AG09319 (cell line): ENCODE data around the gene CD38.

Experiments
- DNase-seq: peaks from one replicate; pipeline ENCODE4 v3.0.0-alpha.2; 2010; ENCODE audit warnings: low read depth; ENCODE audit errors: extremely low read depth
- TF ChIP-seq, protein P1 (sequence below): IDR thresholded peaks from 2 replicates; pipeline ENCODE4 v1.5.1; 2011; ENCODE audit warnings: low read depth, mild to moderate bottlenecking, inconsistent platforms, low read length, moderate library complexity

Gene CD38

DNA sequence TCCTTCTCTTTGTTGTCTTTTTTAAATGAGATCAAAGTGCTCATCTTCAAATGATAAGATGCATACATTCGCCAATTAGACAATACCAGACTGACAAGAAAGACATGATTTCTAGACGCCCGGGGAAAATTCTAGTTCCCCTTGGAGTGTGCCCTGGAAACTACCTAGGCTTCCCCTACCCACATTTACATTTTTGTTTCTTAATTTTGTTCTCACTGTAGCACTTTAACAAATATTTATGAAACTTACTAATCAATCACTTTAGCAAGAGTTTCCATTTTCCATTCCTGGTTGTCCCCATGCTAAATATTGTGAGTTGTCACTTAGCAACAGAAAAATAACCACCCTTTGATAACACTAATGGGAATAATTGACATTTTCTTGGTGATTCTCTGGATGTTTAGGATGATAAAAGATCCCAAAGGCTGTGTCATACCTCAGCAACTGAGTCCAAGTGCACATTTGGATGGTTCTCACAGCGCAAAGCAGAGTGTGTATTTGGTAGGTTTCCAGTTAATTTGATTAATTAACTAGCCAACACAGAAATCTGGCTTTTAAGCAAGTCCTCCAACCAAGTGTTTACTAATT lies 90.8 kb downstream of the CD38 start:
- TF ChIP-seq, protein P1, sequence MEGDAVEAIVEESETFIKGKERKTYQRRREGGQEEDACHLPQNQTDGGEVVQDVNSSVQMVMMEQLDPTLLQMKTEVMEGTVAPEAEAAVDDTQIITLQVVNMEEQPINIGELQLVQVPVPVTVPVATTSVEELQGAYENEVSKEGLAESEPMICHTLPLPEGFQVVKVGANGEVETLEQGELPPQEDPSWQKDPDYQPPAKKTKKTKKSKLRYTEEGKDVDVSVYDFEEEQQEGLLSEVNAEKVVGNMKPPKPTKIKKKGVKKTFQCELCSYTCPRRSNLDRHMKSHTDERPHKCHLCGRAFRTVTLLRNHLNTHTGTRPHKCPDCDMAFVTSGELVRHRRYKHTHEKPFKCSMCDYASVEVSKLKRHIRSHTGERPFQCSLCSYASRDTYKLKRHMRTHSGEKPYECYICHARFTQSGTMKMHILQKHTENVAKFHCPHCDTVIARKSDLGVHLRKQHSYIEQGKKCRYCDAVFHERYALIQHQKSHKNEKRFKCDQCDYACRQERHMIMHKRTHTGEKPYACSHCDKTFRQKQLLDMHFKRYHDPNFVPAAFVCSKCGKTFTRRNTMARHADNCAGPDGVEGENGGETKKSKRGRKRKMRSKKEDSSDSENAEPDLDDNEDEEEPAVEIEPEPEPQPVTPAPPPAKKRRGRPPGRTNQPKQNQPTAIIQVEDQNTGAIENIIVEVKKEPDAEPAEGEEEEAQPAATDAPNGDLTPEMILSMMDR: no peak
- DNase-seq: no peak

DNA sequence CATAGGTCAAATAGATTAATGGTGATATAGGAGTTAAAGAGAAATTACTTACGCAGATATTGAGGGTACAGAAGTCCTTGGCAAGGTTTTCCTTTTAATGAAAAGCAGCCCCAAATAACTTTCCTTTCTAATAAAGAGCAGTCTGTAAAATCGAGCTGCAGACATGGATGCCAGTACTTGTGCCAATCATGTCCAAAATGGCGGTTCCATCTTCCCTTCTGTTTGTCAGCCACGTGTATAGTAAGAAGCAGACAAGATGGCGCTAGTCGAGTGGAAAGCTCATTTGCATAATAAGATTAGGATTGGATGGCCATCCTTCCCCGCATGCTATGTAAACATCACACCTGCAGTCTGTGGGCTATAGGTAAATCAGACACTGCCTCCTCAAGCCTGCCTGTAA lies 92.0 kb downstream of the CD38 start:
- TF ChIP-seq, protein P1: no peak
- no peak for DNase-seq

DNA sequence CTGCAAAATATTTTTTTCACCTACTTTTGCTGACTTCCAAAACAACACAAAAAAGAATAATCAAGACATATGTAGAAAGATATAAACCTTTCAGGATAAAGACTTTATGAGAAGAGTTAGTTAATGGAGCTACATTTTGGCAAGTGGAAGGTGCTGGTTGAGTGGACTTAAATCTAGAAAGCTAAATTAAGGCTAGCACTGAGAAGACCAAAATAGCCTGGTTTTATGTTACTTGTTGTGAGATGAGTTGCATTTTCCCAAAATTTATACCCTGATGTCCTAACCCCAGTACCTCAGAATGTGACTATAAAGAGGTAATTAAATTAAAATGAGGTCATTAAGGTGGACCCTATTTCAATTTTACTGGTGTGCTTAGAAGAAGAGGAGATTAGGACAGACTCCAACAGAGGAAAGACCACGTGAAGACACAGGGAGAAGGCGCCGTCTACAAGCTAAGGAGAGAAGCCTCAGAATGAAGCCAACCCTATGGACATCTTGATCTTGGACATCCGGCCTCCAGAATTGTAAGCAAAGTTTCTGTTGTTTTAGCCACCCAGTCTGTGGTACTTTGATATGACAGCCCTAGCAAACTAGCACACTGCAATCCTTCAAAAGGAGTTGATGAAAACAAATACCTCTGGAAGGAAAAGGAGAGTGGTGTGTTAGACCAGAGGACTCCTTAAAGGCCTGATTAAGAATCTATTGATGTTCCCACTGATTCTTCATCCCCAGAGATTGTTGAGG lies 93.0 kb downstream of the CD38 start:
- TF ChIP-seq, protein P1: no peak
- DNase-seq: no peak

DNA sequence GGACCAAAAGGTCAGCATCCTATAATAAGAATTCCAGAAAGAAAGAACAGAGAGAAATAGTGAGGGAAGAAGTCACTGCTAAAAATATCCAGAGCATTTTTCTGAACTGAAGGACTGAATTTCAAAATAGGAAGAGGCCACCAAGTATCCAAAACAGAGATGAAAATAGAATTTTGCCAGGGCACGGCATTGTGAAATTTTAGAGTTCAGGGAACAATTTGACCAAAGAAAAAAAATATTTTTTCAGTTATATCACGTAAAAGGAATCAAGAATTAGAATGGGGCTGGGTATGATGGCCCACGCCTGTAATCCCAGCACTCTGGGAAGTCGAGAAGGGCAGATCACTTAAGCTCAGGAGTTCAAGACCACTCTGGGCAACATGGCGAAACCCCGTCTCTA lies 95.0 kb downstream of the CD38 start:
- DNase-seq: no peak
- TF ChIP-seq, protein P1: no peak

DNA sequence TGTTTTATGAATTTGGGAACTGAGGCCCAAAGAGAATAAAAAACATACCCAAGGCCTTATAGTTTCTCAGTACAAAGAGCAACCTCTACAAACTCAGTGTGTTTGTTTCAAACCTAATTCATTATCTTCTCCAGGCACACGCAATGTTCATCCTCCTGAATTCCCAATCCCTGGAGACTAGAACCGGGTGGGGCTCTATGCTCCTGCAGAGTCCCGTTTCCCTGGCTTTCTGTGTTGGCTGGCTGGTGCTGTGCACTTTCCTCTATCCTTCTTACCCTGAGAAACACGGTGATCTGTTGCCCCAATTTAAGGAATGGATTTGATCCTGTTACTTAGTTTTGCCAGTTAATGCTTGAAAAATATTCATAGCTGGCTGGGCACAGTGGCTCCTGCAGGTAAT lies 96.5 kb downstream of the CD38 start:
- DNase-seq: no peak
- TF ChIP-seq, protein P1: no peak

DNA sequence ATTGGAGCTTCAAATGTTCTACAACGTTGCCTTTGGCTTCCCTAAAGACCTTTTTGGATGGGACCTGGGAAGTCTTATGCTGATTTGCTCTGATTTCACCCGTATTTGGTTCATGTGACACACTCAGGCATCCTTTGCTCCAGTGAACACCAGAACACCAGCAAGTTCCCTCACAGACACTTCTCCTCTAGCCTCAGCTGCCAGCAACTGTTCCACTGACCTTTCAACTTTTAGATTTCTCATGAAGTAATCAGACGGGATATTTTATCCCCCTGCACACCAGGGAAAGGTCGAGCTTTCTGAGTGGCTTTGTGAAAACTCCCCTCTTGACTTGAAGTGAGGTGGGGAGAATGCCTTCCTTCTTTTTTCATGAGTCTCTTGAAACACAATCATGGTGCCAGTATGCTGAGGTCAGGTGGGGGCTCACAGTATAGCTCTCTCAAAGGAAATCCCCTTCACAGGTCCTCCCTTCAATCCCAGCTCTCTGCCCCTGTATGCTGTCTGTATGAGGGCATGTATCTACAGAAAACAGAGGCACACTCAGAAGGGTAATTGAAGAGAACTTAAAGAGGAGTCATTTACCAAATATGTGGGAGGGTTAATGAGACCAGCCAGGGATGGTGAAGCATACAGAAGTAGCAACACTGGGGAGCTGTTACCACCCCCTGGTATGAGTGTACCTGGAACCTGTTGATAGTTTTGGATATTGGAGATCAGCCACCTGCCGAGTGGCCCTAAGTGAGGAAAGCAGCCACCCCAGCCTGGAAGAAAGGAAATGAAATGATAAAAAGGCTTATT lies 97.7 kb downstream of the CD38 start:
- no peak for DNase-seq
- TF ChIP-seq, protein P1: no peak

DNA sequence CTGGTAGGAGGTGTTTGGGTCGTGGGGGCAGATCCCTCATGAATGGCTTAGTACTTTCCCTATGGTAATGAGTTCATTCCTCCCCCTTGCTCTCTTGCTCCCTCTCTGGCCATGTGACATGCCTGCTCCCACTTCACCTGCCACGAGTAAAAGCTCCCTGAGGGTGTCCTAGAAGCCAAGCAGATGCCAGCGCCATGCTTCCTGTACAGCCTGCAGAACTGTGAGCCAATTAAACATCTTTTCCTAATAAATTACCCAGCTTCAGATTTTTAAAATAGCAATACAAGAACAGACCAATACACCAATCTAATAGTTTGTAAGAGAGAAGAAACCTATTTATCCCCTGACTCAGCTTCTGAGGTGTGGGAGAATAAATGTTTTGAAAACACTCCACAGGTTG lies 99.9 kb downstream of the CD38 start:
- TF ChIP-seq, protein P1: no peak
- no peak for DNase-seq
